Activated CD4-positive, alpha-beta memory T cell treated with anti-CD3 and anti-CD28 coated beads, Interleukin-2, amount 10 ng/mL, durations not matched to agents 7 days and 5 days (primary cell): Measurements from ENCODE around the gene ECE1. TPM values are rescaled to one million over a fixed set of nuclear protein-coding genes. Genes with fewer than 3 reads are reported as not detected.

Experiments
- CTCF ChIA-PET: fragments of 350-600 bp; sonication (Branson Sonifier 250); formaldehyde crosslinking; loops from one replicate; lab custom pipeline; 2021; ENCODE audit warnings: antibody characterized with exemption, inconsistent platforms; lab: Charles Lee
- POLR2A ChIA-PET: fragments of 350-600 bp; sonication (Branson Sonifier 250); formaldehyde crosslinking; loops from one replicate; lab custom pipeline; 2021; ENCODE audit warnings: antibody characterized with exemption; lab: Charles Lee
- DNase-seq: peaks from one replicate; pipeline ENCODE4 v3.0.0-alpha.2; 2020
- H3K27ac Mint-ChIP-seq: one replicate; pipeline ENCODE4 v1.8.0; 2021; ENCODE audit warnings: mild to moderate bottlenecking, mixed read lengths
- H3K27me3 Mint-ChIP-seq: one replicate; pipeline ENCODE4 v1.8.0; 2021; ENCODE audit warnings: mixed read lengths
- H3K36me3 Mint-ChIP-seq: one replicate; pipeline ENCODE4 v1.8.0; 2021; ENCODE audit warnings: low read depth, mixed read lengths
- H3K4me1 Mint-ChIP-seq: one replicate; pipeline ENCODE4 v1.8.0; 2021; ENCODE audit warnings: mixed read lengths
- H3K4me3 Mint-ChIP-seq: one replicate; pipeline ENCODE4 v1.8.0; 2021; ENCODE audit warnings: mild to moderate bottlenecking, mixed read lengths
- H3K9me3 Mint-ChIP-seq: one replicate; pipeline ENCODE4 v1.8.0; 2021; ENCODE audit warnings: mixed read lengths
- total RNA-seq, 2 experiments: library from RNA; stranded (reverse); gene quantifications; one replicate each; pipeline ENCODE4 v1.2.3, GENCODE V29; 2021

Gene ECE1
- total RNA-seq, 2 experiments from 2014 or later: 85.3 to 87.9 TPM

DNA sequence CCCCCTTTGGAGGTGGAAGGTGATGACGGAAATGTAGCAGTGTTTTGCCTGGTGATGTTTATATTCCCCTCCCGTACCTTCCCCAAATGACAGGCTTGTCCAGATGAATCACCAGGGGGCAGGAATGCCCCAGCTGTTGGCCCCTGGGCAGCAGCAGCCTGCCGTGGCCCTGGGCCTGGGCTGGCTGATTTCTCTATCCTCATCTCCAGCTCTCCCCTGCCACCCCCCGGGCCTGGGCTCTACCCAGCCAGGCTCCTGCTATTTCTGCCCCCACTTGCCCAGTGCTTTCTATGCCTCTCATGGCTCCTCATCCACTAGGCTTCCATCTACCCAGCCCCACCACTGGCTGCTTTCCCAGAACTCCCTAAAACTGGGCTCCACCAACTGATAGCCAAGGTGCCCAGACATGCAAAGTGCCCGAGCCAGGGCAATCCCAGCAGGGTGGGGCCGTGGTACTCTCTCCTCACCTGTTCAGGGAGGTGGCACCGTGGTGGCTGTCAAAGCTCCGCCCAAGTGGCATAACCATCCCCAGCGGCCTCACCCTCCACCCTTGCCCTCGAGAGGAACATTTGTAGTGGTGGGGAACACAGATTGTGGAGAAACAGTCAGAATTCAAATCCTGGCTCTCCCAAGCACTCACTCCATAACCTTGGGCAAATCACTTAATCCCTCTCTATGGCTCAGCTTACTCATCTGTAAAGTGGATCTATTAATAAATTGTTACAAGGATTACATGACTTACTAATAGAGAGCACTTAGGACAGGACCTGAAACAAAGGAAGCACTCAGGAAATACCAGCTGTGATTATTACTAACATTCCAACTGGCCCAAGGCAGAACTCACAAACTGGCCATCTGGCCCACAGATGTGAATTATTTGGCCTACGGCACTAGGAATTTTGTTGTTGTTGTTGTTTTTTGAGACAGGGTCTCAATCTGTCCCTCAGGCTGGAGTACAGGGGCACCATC lies 12.8 kb upstream of the ECE1 start:
- no peaks in the 10 kb centered on the region for H3K27me3 Mint-ChIP-seq
- peaks cover 59% of the 10 kb centered on the region for H3K4me1 Mint-ChIP-seq
- H3K9me3 Mint-ChIP-seq: no peaks in the 10 kb centered on the region
- DNase-seq: no peak
- no peak overlapping the region for H3K27ac Mint-ChIP-seq
- H3K4me3 Mint-ChIP-seq: no peak overlapping the region
- ChIA-PET POLR2A (interaction anchor here (1.0 to 1.5 kb wide), 2 partner anchors 9 to 42 kb away, joined by 3 read pairs; no protein-coding TSS in a partner anchor), CTCF (interaction anchor here (1.3 kb wide), 1 partner anchor 66 kb away, joined by 3 read pairs; no protein-coding TSS in a partner anchor)
- H3K36me3 Mint-ChIP-seq: peaks cover 7% of the 10 kb centered on the region

DNA sequence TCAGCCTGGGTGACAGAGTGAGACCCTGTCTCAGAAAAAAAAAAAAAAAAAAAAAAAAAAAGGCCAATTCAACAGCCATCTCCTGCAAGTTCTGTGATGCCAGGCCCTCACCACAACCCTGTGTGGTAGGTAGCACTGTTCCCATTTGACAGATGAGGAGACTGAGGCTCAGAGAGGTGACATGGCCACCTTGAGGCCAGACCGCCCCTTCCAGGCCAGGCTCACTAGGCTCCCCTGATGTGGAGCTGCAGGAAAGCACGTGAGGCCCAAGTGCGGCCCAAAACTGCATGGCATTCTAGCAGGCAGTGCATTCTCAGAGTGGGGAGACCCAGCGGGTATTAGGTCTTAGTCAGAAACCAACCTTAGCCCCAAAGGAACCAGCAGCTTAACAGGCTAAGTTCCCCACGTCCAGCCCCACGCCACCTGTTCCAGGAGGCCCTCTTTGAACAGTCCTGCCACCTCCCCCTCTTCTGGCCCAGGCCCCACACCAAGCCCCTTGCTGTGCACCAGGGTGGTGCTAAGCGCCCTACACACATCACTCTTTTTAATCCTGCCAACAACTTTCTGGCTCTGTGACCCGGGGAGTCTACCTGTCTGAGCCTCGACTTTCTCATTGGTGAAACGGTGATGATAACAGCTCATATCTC lies 11.7 kb upstream of the ECE1 start:
- H3K4me1 Mint-ChIP-seq: peaks cover 56% of the 10 kb centered on the region
- ChIA-PET CTCF (interaction anchor here (1.0 to 1.5 kb wide), 4 partner anchors 11 to 70 kb away, joined by 3 read pairs; no protein-coding TSS in a partner anchor), POLR2A (interaction anchor here (1.0 kb wide), 1 partner anchor 7 kb away, joined by 3 read pairs; no protein-coding TSS in a partner anchor)

DNA sequence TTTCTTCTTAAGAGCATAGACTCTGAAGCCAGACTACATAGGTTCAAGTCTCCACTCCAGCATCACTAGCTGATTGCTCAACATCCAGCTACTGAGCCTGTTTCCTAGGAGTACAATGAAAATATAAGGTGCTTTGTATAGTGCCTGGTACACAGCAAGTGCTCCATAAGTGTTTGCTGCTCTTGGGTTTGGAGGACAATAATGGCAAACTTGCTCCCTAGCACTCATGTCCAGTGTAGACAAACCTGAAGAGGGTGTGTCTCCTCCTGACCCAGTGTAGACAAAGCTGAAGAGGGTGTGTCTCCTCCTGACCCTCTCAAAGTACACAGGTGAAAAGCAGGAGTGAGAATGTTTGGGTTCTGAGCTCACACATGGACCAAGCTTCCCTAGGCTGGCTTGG lies 10.5 kb upstream of the ECE1 start:
- CTCF ChIA-PET: interaction anchor here (1.0 to 1.5 kb wide), 4 partner anchors 10 to 69 kb away, joined by 3 to 5 read pairs (median 4); no protein-coding TSS in a partner anchor
- no peak for DNase-seq
- Mint-ChIP-seq H3K4me3 (no peak overlapping the region), H3K36me3 (peaks cover 9% of the 10 kb centered on the region), H3K27me3 (no peaks in the 10 kb centered on the region), H3K27ac (no peak overlapping the region), H3K9me3 (no peaks in the 10 kb centered on the region), H3K4me1 (peaks cover 64% of the 10 kb centered on the region)
- POLR2A ChIA-PET: interaction anchor here (1.4 to 2.8 kb wide), 2 partner anchors 24 to 44 kb away, joined by 4 to 12 read pairs; no protein-coding TSS in a partner anchor

More for the DNA sequence above, 11.7 kb upstream of the ECE1 start:
- Mint-ChIP-seq H3K4me3 (no peak overlapping the region), H3K9me3 (no peaks in the 10 kb centered on the region), H3K27me3 (no peaks in the 10 kb centered on the region), H3K36me3 (peaks cover 7% of the 10 kb centered on the region), H3K27ac (no peak overlapping the region)
- DNase-seq: no peak

DNA sequence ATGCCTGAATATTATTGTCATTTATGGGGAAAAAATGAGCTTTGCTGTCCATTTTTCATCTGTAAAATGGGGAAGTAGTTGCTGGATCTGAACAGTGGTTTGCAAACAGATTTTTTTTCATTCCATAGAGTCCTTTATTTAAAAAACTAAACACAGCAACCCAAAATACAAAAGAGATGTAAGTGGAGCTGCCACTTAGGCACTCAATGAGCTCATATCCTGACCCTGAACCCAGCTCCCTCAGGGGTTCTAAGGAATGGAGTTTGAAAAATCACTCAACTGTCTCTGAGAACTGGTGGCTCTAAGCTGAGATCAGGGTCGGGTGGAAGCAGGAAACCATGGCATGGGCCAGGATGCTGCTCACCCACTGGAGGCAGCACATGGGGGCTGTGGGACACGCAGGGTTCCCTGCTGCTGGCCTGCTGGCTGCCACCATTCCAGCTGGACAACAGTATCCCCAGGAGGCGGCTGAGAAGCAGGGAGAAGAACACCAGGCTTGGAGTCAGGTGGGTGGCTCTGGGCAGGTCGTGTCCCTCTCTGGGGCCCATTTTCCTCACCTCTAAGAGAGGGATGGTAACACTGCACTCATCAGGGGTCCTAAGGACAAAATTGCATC lies 9.6 kb upstream of the ECE1 start:
- H3K27me3 Mint-ChIP-seq: no peaks in the 10 kb centered on the region
- H3K36me3 Mint-ChIP-seq: peaks cover 9% of the 10 kb centered on the region
- DNase-seq: no peak
- H3K9me3 Mint-ChIP-seq: no peaks in the 10 kb centered on the region
- H3K4me1 Mint-ChIP-seq: peaks cover 67% of the 10 kb centered on the region
- ChIA-PET CTCF (interaction anchor here (0.8 to 2.8 kb wide), 5 partner anchors 9 to 69 kb away, joined by 3 to 18 read pairs (median 4); no protein-coding TSS in a partner anchor), POLR2A (interaction anchor here (1.4 to 2.8 kb wide), 3 partner anchors 20 to 45 kb away, joined by 4 to 12 read pairs (median 7); no protein-coding TSS in a partner anchor)
- peak overlapping the region; percentile 16 for H3K27ac Mint-ChIP-seq
- no peak overlapping the region for H3K4me3 Mint-ChIP-seq

DNA sequence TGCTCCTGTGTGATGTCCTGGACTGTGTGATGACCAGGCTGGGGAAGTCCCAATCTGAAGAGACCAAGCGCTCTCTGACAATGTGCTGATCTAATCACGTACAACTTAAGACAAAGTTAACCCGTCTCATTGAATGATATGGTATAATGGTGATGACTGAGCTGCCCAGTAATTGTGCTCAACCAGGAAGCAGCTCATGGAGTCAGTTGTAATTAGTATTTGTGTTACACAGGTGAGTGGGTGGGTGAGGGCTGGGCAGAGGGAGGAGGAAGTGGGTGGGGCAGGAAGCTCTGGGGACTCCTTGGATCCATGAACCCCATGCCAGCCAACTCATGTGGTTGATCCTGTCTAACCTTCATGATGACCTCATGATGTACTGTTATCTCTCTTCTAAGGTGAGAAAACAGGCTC lies 8.7 kb upstream of the ECE1 start:
- Mint-ChIP-seq H3K4me3 (no peak overlapping the region), H3K9me3 (no peaks in the 10 kb centered on the region), H3K27ac (peak overlapping the region; percentile 64), H3K4me1 (peaks cover 70% of the 10 kb centered on the region), H3K27me3 (no peaks in the 10 kb centered on the region), H3K36me3 (peaks cover 9% of the 10 kb centered on the region)
- ChIA-PET POLR2A (interaction anchor here (0.7 to 2.8 kb wide), 5 partner anchors 9 to 46 kb away, joined by 3 to 12 read pairs (median 3); no protein-coding TSS in a partner anchor), CTCF (interaction anchor here (0.8 to 2.8 kb wide), 3 partner anchors 29 to 69 kb away, joined by 3 to 18 read pairs (median 3); no protein-coding TSS in a partner anchor)
- DNase-seq: no peak

DNA sequence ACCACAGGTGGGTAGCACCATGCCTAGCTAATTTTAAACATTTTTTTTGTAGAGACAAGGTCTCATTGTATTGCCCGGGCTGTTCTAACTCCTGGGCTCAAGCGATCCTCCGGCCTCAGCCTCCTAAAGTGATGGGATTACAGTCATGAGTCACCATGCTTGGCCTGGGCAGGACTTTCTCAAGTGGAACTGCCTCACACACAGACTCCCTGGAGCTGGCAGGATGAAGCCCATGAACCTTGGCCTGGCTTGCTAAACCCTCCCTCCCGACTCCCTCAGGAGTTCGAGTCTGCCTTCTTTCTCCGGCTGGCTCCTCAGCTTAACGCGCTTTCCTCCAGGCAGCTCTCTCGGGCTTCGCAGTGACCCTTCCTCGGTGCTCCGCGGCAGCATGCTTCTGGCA lies 7.7 kb upstream of the ECE1 start:
- ChIA-PET POLR2A (interaction anchor here (1.0 to 8.6 kb wide), 4 partner anchors 27 to 47 kb away, joined by 3 to 76 read pairs (median 8); no protein-coding TSS in a partner anchor), CTCF (interaction anchor here (2.8 kb wide), 1 partner anchor 28 kb away, joined by 18 read pairs; no protein-coding TSS in a partner anchor)
- H3K9me3 Mint-ChIP-seq: no peaks in the 10 kb centered on the region
- peaks cover 75% of the 10 kb centered on the region for H3K4me1 Mint-ChIP-seq
- H3K36me3 Mint-ChIP-seq: peaks cover 9% of the 10 kb centered on the region
- no peak overlapping the region for H3K4me3 Mint-ChIP-seq
- H3K27ac Mint-ChIP-seq: peak overlapping the region; percentile 52
- DNase-seq: no peak
- H3K27me3 Mint-ChIP-seq: no peaks in the 10 kb centered on the region

DNA sequence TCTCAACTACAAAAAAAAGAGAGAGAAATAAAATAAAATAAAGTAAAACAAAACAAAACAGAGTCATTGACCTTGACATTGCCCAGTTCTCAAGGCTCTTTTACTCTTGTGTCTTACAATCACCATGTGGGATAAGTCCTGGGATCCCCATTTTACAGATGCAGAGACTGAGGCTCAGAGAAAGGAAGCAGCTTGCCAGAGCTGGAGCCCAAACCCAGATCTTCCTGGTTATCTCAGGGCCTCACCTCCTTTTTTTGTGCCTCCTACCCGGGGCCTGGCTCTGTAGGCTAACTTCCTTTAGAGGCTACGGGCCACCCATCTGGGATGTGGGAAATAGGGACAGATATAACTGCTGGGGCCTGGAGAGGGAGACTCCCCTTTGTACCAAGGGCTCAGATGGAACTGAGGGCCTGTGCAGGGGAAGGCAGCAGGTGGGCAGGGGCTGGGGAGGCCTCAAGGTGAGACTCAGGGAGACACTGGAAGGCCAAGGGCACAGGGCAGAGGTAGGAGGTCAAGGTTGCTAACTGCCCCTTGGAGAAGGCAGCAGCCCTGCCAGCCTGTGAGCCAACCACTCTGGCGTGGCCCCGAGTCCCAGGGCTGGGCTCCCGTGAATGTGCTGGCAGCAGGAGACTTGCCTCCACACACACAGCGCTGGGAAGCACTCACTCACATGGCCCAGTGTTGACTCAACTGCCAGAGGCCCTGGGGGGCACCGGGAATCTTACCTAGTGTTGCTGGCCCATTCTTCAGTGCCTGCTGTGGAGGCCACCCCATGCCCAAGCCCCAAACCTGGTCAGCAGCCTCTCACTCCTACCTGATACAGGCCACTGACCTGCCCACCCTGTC lies 6.5 kb upstream of the ECE1 start:
- ChIA-PET CTCF (interaction anchor here (1.1 to 11.7 kb wide), 4 partner anchors 18 to 48 kb away, joined by 3 to 114 read pairs (median 30); no protein-coding TSS in a partner anchor), POLR2A (interaction anchor here (6.7 to 8.6 kb wide), 3 partner anchors 28 to 47 kb away, joined by 76 to 132 read pairs (median 92); no protein-coding TSS in a partner anchor)
- Mint-ChIP-seq H3K9me3 (no peaks in the 10 kb centered on the region), H3K27me3 (no peaks in the 10 kb centered on the region), H3K27ac (peak overlapping the region; percentile 98), H3K4me1 (peaks cover 83% of the 10 kb centered on the region), H3K36me3 (peaks cover 9% of the 10 kb centered on the region), H3K4me3 (no peak overlapping the region)
- DNase-seq: no peak

DNA sequence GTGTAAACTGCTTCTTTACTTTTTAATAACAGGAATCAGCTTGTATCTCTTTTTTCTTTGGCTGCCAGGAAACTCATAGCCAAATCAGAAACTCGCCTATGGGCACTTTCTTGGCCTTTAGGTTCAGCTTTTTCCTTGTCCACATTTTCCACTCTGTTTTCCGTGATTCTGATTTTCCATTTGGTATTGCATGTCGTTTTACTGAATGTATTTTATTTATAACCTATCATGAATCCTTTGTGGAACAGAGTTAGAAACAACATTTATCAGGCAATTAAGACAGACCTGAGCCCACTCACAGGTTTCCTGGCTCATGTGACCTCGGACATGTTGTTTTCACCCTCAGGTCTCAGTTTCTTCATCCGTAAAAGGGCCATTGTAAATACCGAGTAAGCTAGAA lies 5.3 kb upstream of the ECE1 start:
- Mint-ChIP-seq H3K4me1 (peaks cover 90% of the 10 kb centered on the region), H3K4me3 (peak overlapping the region; percentile 4), H3K36me3 (peaks cover 9% of the 10 kb centered on the region), H3K27me3 (no peaks in the 10 kb centered on the region), H3K9me3 (no peaks in the 10 kb centered on the region), H3K27ac (peak overlapping the region; percentile 98)
- no peak for DNase-seq
- CTCF ChIA-PET: interaction anchor here (1.1 to 11.7 kb wide), 6 partner anchors 17 to 73 kb away, joined by 3 to 114 read pairs (median 13); no protein-coding TSS in a partner anchor
- POLR2A ChIA-PET: interaction anchor here (1.6 to 8.6 kb wide), 9 partner anchors 15 to 510 kb away, joined by 3 to 140 read pairs (median 37); partner anchors contain the start of gene HP1BP3

DNA sequence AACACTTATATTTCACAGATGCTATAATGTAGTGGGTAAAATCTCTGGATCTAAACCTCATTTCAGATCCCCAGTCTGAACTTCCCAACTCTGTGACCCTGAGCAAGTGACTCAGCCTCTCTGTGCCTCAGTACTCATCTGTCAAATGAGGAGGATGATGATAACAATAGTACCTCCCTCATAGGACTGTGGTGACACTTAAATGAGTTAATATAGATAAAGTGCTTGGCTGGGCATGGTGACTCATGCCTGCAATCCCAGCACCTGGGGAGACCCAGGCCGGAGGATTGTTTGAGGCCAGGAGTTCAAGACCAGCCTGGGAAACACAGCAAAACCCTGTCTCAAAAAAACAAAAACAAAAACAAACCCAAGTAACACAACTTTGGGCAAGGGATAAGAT lies 4.7 kb upstream of the ECE1 start:
- ChIA-PET POLR2A (interaction anchor here (0.6 to 8.6 kb wide), 18 partner anchors 7 to 745 kb away, joined by 3 to 140 read pairs (median 8); partner anchors contain the start of gene HP1BP3), CTCF (interaction anchor here (0.9 to 11.7 kb wide), 7 partner anchors 14 to 196 kb away, joined by 3 to 114 read pairs (median 11); no protein-coding TSS in a partner anchor)
- Mint-ChIP-seq H3K9me3 (no peaks in the 10 kb centered on the region), H3K4me3 (peak overlapping the region; percentile 79), H3K27ac (peak overlapping the region; percentile 98), H3K36me3 (peaks cover 9% of the 10 kb centered on the region), H3K27me3 (no peaks in the 10 kb centered on the region), H3K4me1 (peaks cover 88% of the 10 kb centered on the region)
- DNase-seq: peak; percentile 60

DNA sequence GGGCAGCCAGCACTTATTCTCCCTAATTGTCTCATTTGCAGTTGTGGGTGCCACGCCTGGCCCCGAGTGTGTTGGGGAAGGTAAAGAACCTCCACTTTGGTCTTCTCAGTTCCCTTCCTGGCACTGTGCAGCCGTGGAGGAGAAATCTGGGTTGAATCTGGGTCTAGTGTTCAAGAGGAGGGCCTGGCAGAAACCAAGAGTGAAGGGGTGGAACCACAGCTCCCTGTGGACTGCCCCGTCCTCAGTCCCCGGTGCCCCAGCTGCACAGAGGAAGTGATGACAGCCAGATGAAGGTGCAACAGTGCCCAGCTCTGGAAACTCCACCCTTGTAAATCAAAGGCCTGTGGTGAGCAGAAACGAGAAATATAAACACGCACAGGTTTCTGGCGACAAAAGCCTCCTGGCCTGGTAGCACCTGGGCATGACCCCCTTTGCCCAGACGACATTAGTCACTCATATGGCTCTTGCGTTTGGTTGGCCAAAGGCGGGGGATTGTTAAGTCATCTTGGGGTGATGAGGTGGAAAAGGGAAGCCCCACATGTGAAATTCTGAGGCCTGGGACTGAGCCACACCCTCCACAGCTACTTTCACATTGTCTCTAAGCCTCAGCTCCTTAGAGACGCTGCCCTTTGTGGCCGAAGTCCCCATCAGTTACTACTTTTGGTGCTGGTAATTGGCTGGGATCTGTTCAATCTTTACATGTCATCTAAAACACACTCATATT lies 4.2 kb upstream of the ECE1 start:
- no peaks in the 10 kb centered on the region for H3K9me3 Mint-ChIP-seq
- ChIA-PET CTCF (interaction anchor here (0.9 to 11.7 kb wide), 11 partner anchors 11 to 197 kb away, joined by 3 to 114 read pairs (median 6); no protein-coding TSS in a partner anchor), POLR2A (interaction anchor here (0.6 to 8.6 kb wide), 21 partner anchors 8 to 745 kb away, joined by 3 to 140 read pairs (median 5); partner anchors contain the start of gene HP1BP3)
- peak overlapping the region; percentile 79 for H3K4me3 Mint-ChIP-seq
- H3K36me3 Mint-ChIP-seq: peaks cover 9% of the 10 kb centered on the region
- H3K27ac Mint-ChIP-seq: peak overlapping the region; percentile 98
- peak; percentile 89 for DNase-seq
- no peaks in the 10 kb centered on the region for H3K27me3 Mint-ChIP-seq
- H3K4me1 Mint-ChIP-seq: peaks cover 85% of the 10 kb centered on the region
